Peyer's patch (tissue), 4 donors: ENCODE measurements around the gene CPD. TPM values are rescaled to one million over a fixed set of nuclear protein-coding genes. Genes with fewer than 3 reads are reported as not detected.

ENCODE experiments used
- DNase-seq, 3 donors: peaks; one replicate each; pipeline ENCODE4 v3.0.0-alpha.2; 2017 to 2019
- H3K27ac ChIP-seq, 4 donors: fragments of 200-600 bp; sonication (generic); one replicate each; pipeline ENCODE4 v1.5.1; 2016 to 2019
- H3K27me3 ChIP-seq, 2 donors: fragments of 200-600 bp; sonication (generic); one replicate each; pipeline ENCODE4 v1.5.1; 2019
- H3K36me3 ChIP-seq, 3 donors: fragments of 200-600 bp; sonication (generic); one replicate each; pipeline ENCODE4 v1.5.1; 2016 to 2019
- H3K4me1 ChIP-seq, 4 donors: fragments of 200-600 bp; sonication (generic); one replicate each; pipeline ENCODE4 v1.5.1; 2016 to 2019
- H3K4me3 ChIP-seq, 4 donors: fragments of 200-600 bp; sonication (generic); 1 replicate in 3 of 4; 2 replicates in 1 of 4; pipeline ENCODE4 v1.5.1; 2016 to 2019; ENCODE audit warnings: mild to moderate bottlenecking in 1 of 4
- H3K9me3 ChIP-seq, 4 donors: fragments of 200-600 bp; sonication (generic); one replicate each; pipeline ENCODE4 v1.5.1; 2016 to 2019; ENCODE audit warnings: mild to moderate bottlenecking in 1 of 4
- POLR2A ChIP-seq, 2 donors: fragments of 450-650 bp; IDR thresholded peaks; one replicate each; pipeline ENCODE4 v1.5.1; 2017; ENCODE audit warnings: antibody characterized with exemption in 2 of 2, mild to moderate bottlenecking in 2 of 2, moderate library complexity in 2 of 2
- total RNA-seq, 4 donors: library from RNA; depleted of rRNA; stranded (reverse); fragments of >200 nt; gene quantifications; one replicate each; pipeline ENCODE4 v1.1.0, GENCODE V29; 2016
- TF ChIP-seq, protein P1 (sequence below), 6 experiments: fragments of 450-650 bp in 4 of 6; fragments of 200-600 bp in 2 of 6; sonication (generic) in 1 of 6; IDR thresholded peaks; one replicate each; pipeline ENCODE4 v1.5.1; 2017 to 2019; ENCODE audit warnings: antibody characterized with exemption in 6 of 6, mild to moderate bottlenecking in 3 of 6, moderate library complexity in 1 of 6

The CPD gene
- total RNA-seq, 4 donors from 2014 or later, result 9.9 to 242 (median 143) TPM

DNA sequence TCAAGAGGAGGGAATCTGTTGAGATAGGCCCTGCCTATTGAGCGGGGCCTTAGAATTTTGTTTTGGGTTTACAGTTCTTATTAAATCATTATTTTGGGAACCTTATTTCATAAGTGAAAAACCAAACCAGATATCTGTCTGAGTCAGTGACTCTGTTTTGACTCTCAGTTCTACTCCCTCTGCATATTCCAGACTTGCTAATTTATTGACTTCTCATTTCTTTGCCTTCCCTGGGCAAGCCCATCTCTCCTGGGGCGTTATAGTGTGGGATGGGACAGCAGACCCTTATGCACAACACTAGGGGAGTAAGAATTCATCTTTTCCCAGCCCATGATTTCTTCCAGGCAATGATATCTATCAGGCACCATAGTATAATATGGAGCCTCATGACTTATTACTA lies 45.7 kb downstream of the CPD start:
- no peaks in the 10 kb centered on the region for H3K4me1 ChIP-seq
- H3K27me3 ChIP-seq, result no peaks in the 10 kb centered on the region
- TF ChIP-seq, protein P1, sequence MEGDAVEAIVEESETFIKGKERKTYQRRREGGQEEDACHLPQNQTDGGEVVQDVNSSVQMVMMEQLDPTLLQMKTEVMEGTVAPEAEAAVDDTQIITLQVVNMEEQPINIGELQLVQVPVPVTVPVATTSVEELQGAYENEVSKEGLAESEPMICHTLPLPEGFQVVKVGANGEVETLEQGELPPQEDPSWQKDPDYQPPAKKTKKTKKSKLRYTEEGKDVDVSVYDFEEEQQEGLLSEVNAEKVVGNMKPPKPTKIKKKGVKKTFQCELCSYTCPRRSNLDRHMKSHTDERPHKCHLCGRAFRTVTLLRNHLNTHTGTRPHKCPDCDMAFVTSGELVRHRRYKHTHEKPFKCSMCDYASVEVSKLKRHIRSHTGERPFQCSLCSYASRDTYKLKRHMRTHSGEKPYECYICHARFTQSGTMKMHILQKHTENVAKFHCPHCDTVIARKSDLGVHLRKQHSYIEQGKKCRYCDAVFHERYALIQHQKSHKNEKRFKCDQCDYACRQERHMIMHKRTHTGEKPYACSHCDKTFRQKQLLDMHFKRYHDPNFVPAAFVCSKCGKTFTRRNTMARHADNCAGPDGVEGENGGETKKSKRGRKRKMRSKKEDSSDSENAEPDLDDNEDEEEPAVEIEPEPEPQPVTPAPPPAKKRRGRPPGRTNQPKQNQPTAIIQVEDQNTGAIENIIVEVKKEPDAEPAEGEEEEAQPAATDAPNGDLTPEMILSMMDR (IDR thresholded peaks at IDR 0.05), result no peak
- no peak for TF ChIP-seq POLR2A (IDR thresholded peaks at IDR 0.05)
- no peak overlapping the region for H3K4me3 ChIP-seq
- no peak for DNase-seq
- H3K27ac ChIP-seq, result no peak overlapping the region
- H3K9me3 ChIP-seq, result no peaks in the 10 kb centered on the region
- H3K36me3 ChIP-seq, result peaks cover 0 to 53% (median 0%) of the 10 kb centered on the region in 3 donors

DNA sequence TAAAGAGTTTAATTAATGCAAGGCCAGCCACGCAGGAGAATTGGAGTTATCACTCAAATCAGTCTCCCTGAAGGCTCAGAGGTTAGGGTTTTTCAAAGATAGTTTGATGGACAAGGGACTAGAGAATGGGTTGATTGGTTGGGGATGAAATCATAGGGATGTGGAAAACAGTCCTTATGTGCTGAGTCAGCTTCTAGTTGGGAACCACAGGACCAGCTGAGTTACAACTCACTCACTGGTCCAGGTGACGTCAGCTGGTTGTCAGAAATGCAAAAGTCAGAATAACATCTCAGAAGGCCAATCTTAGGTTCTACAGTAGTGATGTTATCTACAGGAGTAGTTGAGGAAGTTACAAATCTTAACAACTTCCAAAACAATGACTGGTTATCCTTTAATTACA lies 47.6 kb downstream of the CPD start:
- TF ChIP-seq POLR2A (IDR thresholded peaks at IDR 0.05), result no peak
- TF ChIP-seq, protein P1 (IDR thresholded peaks at IDR 0.05), result no peak
- no peak overlapping the region for H3K4me3 ChIP-seq
- peaks cover 0 to 62% (median 0%) of the 10 kb centered on the region in 3 donors for H3K36me3 ChIP-seq

DNA sequence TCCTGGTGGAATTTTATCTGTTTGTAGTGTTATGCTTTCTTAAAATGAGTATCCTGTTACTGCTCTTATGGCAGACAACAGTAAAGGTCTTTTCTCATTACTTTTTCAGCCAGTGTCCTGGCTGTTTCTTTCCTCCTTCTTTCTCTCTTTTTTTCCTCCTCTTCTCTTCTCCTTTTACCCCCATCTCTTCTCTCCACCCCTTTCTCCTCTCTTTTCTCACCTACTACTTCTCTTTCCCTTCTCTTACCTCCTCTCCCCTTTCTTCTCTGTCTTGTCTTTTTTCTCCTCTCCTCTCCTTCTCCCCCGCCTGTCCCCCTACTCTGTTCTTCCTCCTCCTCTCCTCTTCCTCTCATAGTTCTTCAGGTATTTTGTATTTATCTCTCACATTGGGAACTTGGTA lies 48.9 kb downstream of the CPD start:
- no peak overlapping the region for H3K4me3 ChIP-seq
- no peaks in the 10 kb centered on the region for H3K4me1 ChIP-seq
- peaks cover 0 to 59% (median 0%) of the 10 kb centered on the region in 3 donors for H3K36me3 ChIP-seq
- DNase-seq, result no peak
- no peaks in the 10 kb centered on the region for H3K27me3 ChIP-seq
- no peak for TF ChIP-seq POLR2A (IDR thresholded peaks at IDR 0.05)
- TF ChIP-seq, protein P1 (IDR thresholded peaks at IDR 0.05), result no peak
- H3K27ac ChIP-seq, result no peak overlapping the region
- no peaks in the 10 kb centered on the region for H3K9me3 ChIP-seq

More for the DNA sequence above, 47.6 kb downstream of the CPD start:
- DNase-seq, result no peak
- Histone ChIP-seq H3K4me1 (no peaks in the 10 kb centered on the region), H3K27ac (no peak overlapping the region), H3K27me3 (no peaks in the 10 kb centered on the region), H3K9me3 (no peaks in the 10 kb centered on the region)

DNA sequence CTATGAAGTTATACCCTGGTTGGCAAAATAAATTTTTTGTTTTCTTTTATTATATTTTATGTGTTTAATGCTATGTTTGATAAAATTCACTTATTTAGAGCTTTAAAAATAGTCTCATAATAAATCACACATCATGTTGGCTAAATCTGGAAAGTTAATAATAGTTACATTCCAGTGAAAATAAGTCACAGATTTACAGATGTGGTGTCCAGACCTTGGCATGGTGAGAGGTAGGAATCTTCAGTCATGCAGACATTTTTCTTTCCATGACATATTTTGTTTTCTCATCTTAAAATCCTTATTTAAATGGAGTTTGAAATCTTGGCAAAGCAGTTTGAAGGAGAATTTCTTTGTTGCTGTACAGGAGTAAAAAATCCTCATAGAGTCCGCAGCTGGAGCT lies 50.4 kb downstream of the CPD start:
- no peak overlapping the region for H3K27ac ChIP-seq
- H3K27me3 ChIP-seq, result no peaks in the 10 kb centered on the region
- no peak for DNase-seq
- H3K36me3 ChIP-seq, result peaks cover 0 to 59% (median 0%) of the 10 kb centered on the region in 3 donors
- no peaks in the 10 kb centered on the region for H3K4me1 ChIP-seq
- H3K4me3 ChIP-seq, result no peak overlapping the region
- no peaks in the 10 kb centered on the region for H3K9me3 ChIP-seq
- no peak for TF ChIP-seq POLR2A (IDR thresholded peaks at IDR 0.05)
- TF ChIP-seq, protein P1 (IDR thresholded peaks at IDR 0.05), result no peak

DNA sequence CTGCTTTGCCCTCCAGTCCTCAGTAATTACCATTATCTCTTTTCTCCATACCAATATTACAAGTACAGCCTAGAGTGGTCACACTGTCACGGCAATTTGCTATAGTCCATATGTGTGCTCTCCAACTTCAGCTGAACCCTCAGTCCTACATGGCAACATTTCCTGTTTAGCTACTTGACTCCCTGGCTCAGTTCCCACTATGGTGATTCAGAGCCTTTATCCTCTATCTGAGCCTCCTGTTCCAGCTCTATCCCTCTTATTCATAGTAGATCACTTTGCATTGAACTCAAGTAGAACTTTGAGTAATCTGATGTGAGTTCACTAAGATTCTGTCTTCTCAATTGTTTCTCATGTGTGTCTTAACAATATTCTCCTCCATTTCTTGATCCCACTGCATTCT lies 54.8 kb downstream of the CPD start:
- H3K27me3 ChIP-seq, result no peaks in the 10 kb centered on the region
- no peaks in the 10 kb centered on the region for H3K9me3 ChIP-seq
- TF ChIP-seq, protein P1 (IDR thresholded peaks at IDR 0.05), result no peak
- TF ChIP-seq POLR2A (IDR thresholded peaks at IDR 0.05), result no peak
- DNase-seq, result no peak
- peaks cover 0 to 53% (median 0%) of the 10 kb centered on the region in 3 donors for H3K36me3 ChIP-seq
- no peak overlapping the region for H3K27ac ChIP-seq
- H3K4me3 ChIP-seq, result no peak overlapping the region
- no peaks in the 10 kb centered on the region for H3K4me1 ChIP-seq

DNA sequence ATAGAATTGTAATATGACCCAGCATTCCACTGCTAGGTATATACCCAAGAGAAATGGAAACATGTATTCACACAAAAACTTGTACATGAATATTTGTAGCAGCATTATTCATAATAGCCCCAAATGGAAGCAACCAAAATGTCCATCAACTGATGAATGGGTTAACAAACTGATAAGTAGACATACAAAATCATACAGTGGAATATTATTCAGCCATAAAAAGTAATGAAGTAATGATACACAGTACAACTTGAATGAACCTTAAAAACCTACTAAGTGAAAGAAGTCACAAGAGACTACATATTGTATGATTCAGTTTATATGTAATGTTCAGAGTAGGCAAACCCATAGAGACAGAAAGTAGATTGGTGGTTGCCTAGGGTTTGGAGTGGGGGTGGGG lies 58.0 kb downstream of the CPD start:
- H3K4me1 ChIP-seq, result no peaks in the 10 kb centered on the region
- no peak overlapping the region for H3K4me3 ChIP-seq
- H3K27ac ChIP-seq, result no peak overlapping the region
- no peaks in the 10 kb centered on the region for H3K9me3 ChIP-seq
- no peak for DNase-seq
- no peaks in the 10 kb centered on the region for H3K27me3 ChIP-seq
- H3K36me3 ChIP-seq, result peaks cover 0 to 40% (median 0%) of the 10 kb centered on the region in 3 donors
- no peak for TF ChIP-seq POLR2A (IDR thresholded peaks at IDR 0.05)
- TF ChIP-seq, protein P1 (IDR thresholded peaks at IDR 0.05), result no peak
